GM12878 (cell line): Measurements from ENCODE around the gene ACAP1. TPM values are rescaled to one million over a fixed set of nuclear protein-coding genes. Genes with fewer than 3 reads are reported as not detected.

Source experiments
- ATAC-seq: fragments of 200-7000 bp; cut with Tn5 transposase; 3 replicates; pipeline ENCODE4 v1.9.1; 2020; ENCODE audit warnings: mild to moderate bottlenecking, moderate library complexity
- BruUV-seq: library from RNA; stranded (reverse); fragments of 400-500 nt; replicated peaks from 2 replicates; lab custom pipeline; 2021; lab: Mats Ljungman, UMichigan
- CTCF ChIA-PET: fragments of 300-600 bp; sonication (Branson Sonifier 250); formaldehyde crosslinking; extraction: SDS; loops from one replicate; lab custom pipeline; 2021; ENCODE audit warnings: inconsistent platforms; lab: Yijun Ruan, JAX
- POLR2A ChIA-PET: fragments of 350-600 bp; formaldehyde crosslinking; extraction: SDS; loops from one replicate; lab custom pipeline; 2021; ENCODE audit warnings: inconsistent platforms; lab: Charles Lee
- RAD21 ChIA-PET: fragments of 300-600 bp; sonication (Branson Sonifier 250); formaldehyde crosslinking; loops from one replicate; lab custom pipeline; 2023; ENCODE audit warnings: antibody characterized with exemption; ENCODE audit not compliant: unreplicated experiment; lab: Charles Lee
- SMC1A ChIA-PET: fragments of 300-600 bp; sonication (Branson Sonifier 250); formaldehyde crosslinking; loops from one replicate; lab custom pipeline; 2023; ENCODE audit not compliant: unreplicated experiment, uncharacterized antibody; lab: Charles Lee
- DNase-seq: peaks from one replicate; pipeline ENCODE4 v3.0.0-alpha.2; 2011; ENCODE audit warnings: low read depth, low spot score
- FAIRE-seq: peaks from 3 replicates; lab custom pipeline; 2011; peaks lifted over from hg19 to GRCh38; lab: Jason Lieb, UNC
- H2AFZ ChIP-seq: 2 replicates; pipeline ENCODE4 v1.6.0; 2011; ENCODE audit warnings: low read depth, low read length, control low read depth; ENCODE audit not compliant: control insufficient read depth
- H3K27ac ChIP-seq: 2 replicates; pipeline ENCODE4 v1.5.1; 2011; ENCODE audit warnings: control low read depth; ENCODE audit not compliant: control insufficient read depth, insufficient read depth
- H3K27me3 ChIP-seq, 2 experiments: replicated peaks in 1 of 2; 2 replicates each; pipeline versions ENCODE4 v1.6.0 to v1.6.1; 2011; ENCODE audit warnings: low read length in 1 of 2; ENCODE audit not compliant: control insufficient read depth in 2 of 2, insufficient read depth in 2 of 2
- H3K36me3 ChIP-seq, 2 experiments: 2 replicates each; pipeline ENCODE4 v1.5.1; 2011; ENCODE audit warnings: low read length in 1 of 2; ENCODE audit not compliant: control insufficient read depth in 2 of 2, insufficient read depth in 2 of 2
- H3K4me1 ChIP-seq: 2 replicates; pipeline ENCODE4 v1.6.1; 2011; ENCODE audit warnings: mild to moderate bottlenecking, low read length, moderate library complexity, mixed read lengths; ENCODE audit not compliant: control insufficient read depth, insufficient read depth
- H3K4me2 ChIP-seq: 2 replicates; pipeline ENCODE4 v1.6.0; 2011; ENCODE audit warnings: control low read depth; ENCODE audit not compliant: control insufficient read depth, insufficient read depth
- H3K4me3 ChIP-seq: fragments of 200-600 bp; sonication (generic); 2 replicates; pipeline ENCODE4 v1.5.1; 2016
- H3K79me2 ChIP-seq: 2 replicates; pipeline ENCODE4 v1.6.0; 2011; ENCODE audit warnings: low read length; ENCODE audit not compliant: control insufficient read depth, insufficient read depth
- H3K9ac ChIP-seq: 2 replicates; pipeline ENCODE4 v1.8.0; 2011; ENCODE audit warnings: low read length, control low read depth, mixed read lengths; ENCODE audit not compliant: control insufficient read depth, insufficient read depth
- H3K9me3 ChIP-seq: replicated peaks from 3 replicates; pipeline ENCODE4 v1.5.1; 2011; ENCODE audit warnings: mild to moderate bottlenecking, low read length; ENCODE audit not compliant: control insufficient read depth, insufficient read depth
- H4K20me1 ChIP-seq: 2 replicates; pipeline ENCODE4 v1.6.0; 2011; ENCODE audit not compliant: control insufficient read depth, insufficient read depth
- CREB1 ChIP-seq: IDR thresholded peaks from 2 replicates; pipeline ENCODE4 v1.6.1; 2012; ENCODE audit warnings: low read depth, mild to moderate bottlenecking, inconsistent platforms
- EZH2 ChIP-seq: IDR thresholded peaks from 2 replicates; pipeline ENCODE4 v1.6.1; 2012; ENCODE audit warnings: low read depth, mild to moderate bottlenecking, control low read depth, inconsistent platforms, low read length, borderline replicate concordance; ENCODE audit not compliant: control insufficient read depth
- FOXK2 ChIP-seq: fragments of 450-650 bp; IDR thresholded peaks from 2 replicates; pipeline ENCODE4 v1.6.1; 2017; ENCODE audit warnings: mild to moderate bottlenecking, moderate library complexity
- HCFC1 ChIP-seq: fragments of 150-350 bp; IDR thresholded peaks from 2 replicates; pipeline ENCODE4 v1.6.1; 2014; ENCODE audit warnings: low read length
- HDGF ChIP-seq: fragments of 450-650 bp; IDR thresholded peaks from 2 replicates; pipeline ENCODE4 v1.6.1; 2016; ENCODE audit warnings: antibody characterized with exemption
- MEF2B ChIP-seq: fragments of 450-650 bp; IDR thresholded peaks from 2 replicates; pipeline ENCODE4 v1.6.1; 2018; ENCODE audit warnings: mild to moderate bottlenecking, moderate library complexity; ENCODE audit not compliant: partially characterized antibody, poor library complexity, severe bottlenecking
- NFXL1 ChIP-seq: fragments of 450-650 bp; IDR thresholded peaks from 2 replicates; pipeline ENCODE4 v1.6.1; 2017; ENCODE audit warnings: antibody characterized with exemption, mild to moderate bottlenecking, borderline replicate concordance
- NFYB ChIP-seq: IDR thresholded peaks from 2 replicates; pipeline ENCODE4 v1.6.1; 2011; ENCODE audit warnings: low read depth, mild to moderate bottlenecking, low read length, improper control_type of control experiment, moderate library complexity; ENCODE audit not compliant: insufficient read depth
- POLR2AphosphoS2 ChIP-seq: IDR thresholded peaks from 2 replicates; pipeline ENCODE4 v1.6.1; 2011; ENCODE audit warnings: low read depth, mild to moderate bottlenecking, low read length, improper control_type of control experiment, moderate library complexity
- RB1 ChIP-seq: fragments of 450-650 bp; formaldehyde crosslinking; IDR thresholded peaks from 2 replicates; pipeline ENCODE4 v1.6.1; 2017; ENCODE audit warnings: mild to moderate bottlenecking, borderline replicate concordance
- SP1 ChIP-seq: IDR thresholded peaks from one replicate; pipeline ENCODE4 v1.6.1; 2011; ENCODE audit warnings: low read depth, low read length
- TCF12 ChIP-seq: IDR thresholded peaks from 2 replicates; pipeline ENCODE4 v1.6.1; 2011; ENCODE audit warnings: low read depth, mild to moderate bottlenecking, low read length
- WRNIP1 ChIP-seq: IDR thresholded peaks from 2 replicates; pipeline ENCODE4 v1.6.1; 2011; ENCODE audit warnings: low read depth, low read length, improper control_type of control experiment, borderline replicate concordance
- WGBS: methylation state at CpG from one replicate; pipeline ENCODE4 v1.1.6; 2016; ENCODE audit warnings: low lambda C conversion rate; ENCODE audit not compliant: insufficient replicate concordance, insufficient coverage; ENCODE audit errors: missing lambda C conversion rate; 5-methylcytosine and 5-hydroxymethylcytosine counted together
- in situ Hi-C: fragments of 300-500 bp; cut with MboI; formaldehyde crosslinking; loops from 9 replicates; pipeline ENCODE4 v1.14.3; 2018; ENCODE audit warnings: mixed read lengths
- intact Hi-C: fragments of 100-400 bp; cut with micrococcal nuclease; formaldehyde crosslinking; loops from one replicate; pipeline ENCODE4 v1.14.2; 2022; ENCODE audit not compliant: unreplicated experiment
- polyA plus RNA-seq, 11 experiments: library from polyadenylated mRNA; depleted of rRNA in 4 of 11; unstranded in 6 of 11; stranded (reverse) in 5 of 11; fragments of >200 nt; fragmentation: Nextera tagmentation in 4 of 11; fragmentation: Illumina TruSeq in 1 of 11; extraction: Ambion mirVana in 4 of 11; extraction: Trizol in 1 of 11; gene quantifications; 1 replicate in 1 of 11; 2 replicates in 10 of 11; pipeline versions ENCODE4 v1.2.1 to v1.2.3, GENCODE V29; 2011 to 2016; ENCODE audit warnings: inconsistent platforms in 2 of 11, missing spikeins in 2 of 11, low read depth in 1 of 11
- total RNA-seq, 4 experiments: library from RNA; depleted of rRNA in 3 of 4; stranded (reverse); fragments of >200 nt in 3 of 4; fragmentation: Illumina TruSeq in 1 of 4; extraction: Trizol in 1 of 4; gene quantifications; 2 replicates each; pipeline versions ENCODE4 v1.2.1 to v1.2.3, GENCODE V29; 2013 to 2021
- TF ChIP-seq, protein P1 (sequence below), 3 experiments: IDR thresholded peaks in 2 of 3; conservative IDR thresholded peaks in 1 of 3; 2 replicates each; pipeline ENCODE4 v1.5.1; 2011; ENCODE audit warnings: low read depth in 3 of 3, low read length in 3 of 3, mild to moderate bottlenecking in 3 of 3, control low read depth in 2 of 3, moderate library complexity in 2 of 3, inconsistent platforms in 1 of 3, mixed read lengths in 1 of 3; ENCODE audit not compliant: control insufficient read depth in 2 of 3, insufficient read depth in 1 of 3; ENCODE audit errors: extremely low read depth in 1 of 3
- TF ChIP-seq, protein P2 (sequence below): fragments of 450-650 bp; IDR thresholded peaks from 2 replicates; pipeline ENCODE4 v1.6.1; 2017; ENCODE audit warnings: borderline replicate concordance

Gene ACAP1
- total and polyA plus RNA-seq, 10 of the 15 experiments (the other 5 are each of a cell fraction or from before 2014, with no cell fraction given) = 5.7 to 245 (median 118) TPM

DNA sequence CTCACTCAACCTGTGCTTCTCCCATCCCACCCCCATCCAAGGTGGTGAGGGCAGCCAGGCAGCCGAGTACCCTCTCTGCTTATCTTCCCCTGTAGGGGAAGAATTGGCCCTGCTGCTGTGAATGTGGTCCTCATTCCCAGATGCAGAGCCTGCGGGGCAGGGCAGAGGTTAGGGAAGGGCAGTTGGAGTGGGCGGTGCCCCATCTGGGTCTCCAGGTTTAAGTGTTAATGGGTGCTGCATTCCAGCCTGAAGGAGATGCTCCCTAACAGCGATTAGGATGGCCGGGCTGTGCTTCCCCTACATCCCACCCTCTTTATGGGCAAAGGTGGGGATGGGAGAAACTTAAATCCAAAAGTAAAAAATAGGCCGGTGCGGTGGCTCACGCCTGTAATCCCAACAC is 30.8 kb downstream of the ACAP1 start:
- POLR2A ChIA-PET = interaction anchor here (0.6 kb wide), 1 partner anchor 25 kb away, joined by 3 read pairs; no protein-coding TSS in a partner anchor
- intact Hi-C loops = no loop called here
- Histone ChIP-seq H3K27me3 (no peaks in the 10 kb centered on the region), H2AFZ (no peak overlapping the region), H3K9me3 (no peaks in the 10 kb centered on the region), H3K79me2 (no peaks in the 10 kb centered on the region), H3K4me1 (no peaks in the 10 kb centered on the region), H4K20me1 (no peaks in the 10 kb centered on the region), H3K4me3 (no peak overlapping the region), H3K4me2 (no peak overlapping the region), H3K27ac (no peak overlapping the region)
- DNase-seq = no peak
- BruUV-seq = no TSS peak
- CTCF ChIA-PET = interaction anchor here (1.6 kb wide), 1 partner anchor 11 kb away, joined by 5 read pairs; no protein-coding TSS in a partner anchor
- in situ Hi-C loops = no loop called here
- SMC1A ChIA-PET = no interaction called here
- no peak for FAIRE-seq
- no peak for ATAC-seq
- RAD21 ChIA-PET = no interaction called here
- no peak for TF ChIP-seq FOXK2
- TF ChIP-seq HDGF = no peak
- no peak for TF ChIP-seq HCFC1
- TF ChIP-seq TCF12 = no peak
- TF ChIP-seq EZH2 = no peak
- TF ChIP-seq, all 136 proteins: peak for 0
- H3K9ac ChIP-seq = no peak overlapping the region
- WGBS = 62% methylated on average over 8 of the region's 8 CpGs
- no peaks in the 10 kb centered on the region for H3K36me3 ChIP-seq

DNA sequence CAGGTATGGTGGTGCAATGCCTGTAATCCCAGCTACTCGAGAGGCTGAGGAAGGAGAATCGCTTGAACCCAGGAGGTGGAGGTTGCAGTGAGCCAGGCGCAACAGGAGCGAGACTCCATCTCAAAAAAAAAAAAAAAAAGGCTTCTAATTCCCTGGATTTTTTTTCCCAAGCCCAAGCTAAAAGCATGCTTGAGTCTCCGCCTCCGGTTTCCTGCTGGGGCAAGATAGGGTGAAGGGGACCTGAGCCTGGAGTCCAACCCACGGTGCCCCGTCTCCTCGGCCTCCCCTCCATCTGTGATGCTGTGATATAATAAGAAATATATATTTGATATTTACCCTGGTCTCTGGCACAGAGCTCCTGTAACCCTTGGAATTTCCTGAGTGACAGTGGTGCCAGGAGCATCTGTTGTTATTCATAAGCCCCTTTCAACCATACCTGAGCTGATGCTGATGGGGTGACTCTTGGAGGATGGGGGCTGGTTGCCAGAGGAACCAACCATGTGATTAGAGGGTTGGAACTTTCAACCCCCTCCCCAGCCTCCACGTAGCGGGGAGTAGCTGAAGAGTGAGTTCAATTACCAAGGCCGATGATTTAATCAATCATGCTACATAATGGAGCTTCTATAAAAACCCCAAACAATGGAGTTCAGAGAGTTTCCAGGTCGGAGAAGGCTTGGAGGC is 31.7 kb downstream of the ACAP1 start:
- 51% methylated on average over 12 of the region's 13 CpGs for WGBS
- H3K27me3 ChIP-seq = no peaks in the 10 kb centered on the region
- in situ Hi-C loops (no loop called here), intact Hi-C loops (no loop called here)
- no peak overlapping the region for H2AFZ ChIP-seq
- FAIRE-seq = no peak
- ChIA-PET CTCF (interaction anchor here (1.1 to 1.6 kb wide), 2 partner anchors 12 to 13 kb away, joined by 5 to 6 read pairs; partner anchors contain the start of gene TMEM95), RAD21 (interaction anchor here (0.6 kb wide), 1 partner anchor 141 kb away, joined by 3 read pairs; no protein-coding TSS in a partner anchor), POLR2A (no interaction called here), SMC1A (no interaction called here)
- no peak for ATAC-seq
- H3K4me3 ChIP-seq = no peak overlapping the region
- H4K20me1 ChIP-seq = no peaks in the 10 kb centered on the region
- H3K4me2 ChIP-seq = no peak overlapping the region
- DNase-seq = no peak
- H3K79me2 ChIP-seq = no peaks in the 10 kb centered on the region
- no peak overlapping the region for H3K27ac ChIP-seq
- H3K4me1 ChIP-seq = no peaks in the 10 kb centered on the region
- no peaks in the 10 kb centered on the region for H3K9me3 ChIP-seq
- H3K36me3 ChIP-seq = no peaks in the 10 kb centered on the region
- H3K9ac ChIP-seq = no peak overlapping the region
- no TSS peak for BruUV-seq
- TF ChIP-seq, protein P1, sequence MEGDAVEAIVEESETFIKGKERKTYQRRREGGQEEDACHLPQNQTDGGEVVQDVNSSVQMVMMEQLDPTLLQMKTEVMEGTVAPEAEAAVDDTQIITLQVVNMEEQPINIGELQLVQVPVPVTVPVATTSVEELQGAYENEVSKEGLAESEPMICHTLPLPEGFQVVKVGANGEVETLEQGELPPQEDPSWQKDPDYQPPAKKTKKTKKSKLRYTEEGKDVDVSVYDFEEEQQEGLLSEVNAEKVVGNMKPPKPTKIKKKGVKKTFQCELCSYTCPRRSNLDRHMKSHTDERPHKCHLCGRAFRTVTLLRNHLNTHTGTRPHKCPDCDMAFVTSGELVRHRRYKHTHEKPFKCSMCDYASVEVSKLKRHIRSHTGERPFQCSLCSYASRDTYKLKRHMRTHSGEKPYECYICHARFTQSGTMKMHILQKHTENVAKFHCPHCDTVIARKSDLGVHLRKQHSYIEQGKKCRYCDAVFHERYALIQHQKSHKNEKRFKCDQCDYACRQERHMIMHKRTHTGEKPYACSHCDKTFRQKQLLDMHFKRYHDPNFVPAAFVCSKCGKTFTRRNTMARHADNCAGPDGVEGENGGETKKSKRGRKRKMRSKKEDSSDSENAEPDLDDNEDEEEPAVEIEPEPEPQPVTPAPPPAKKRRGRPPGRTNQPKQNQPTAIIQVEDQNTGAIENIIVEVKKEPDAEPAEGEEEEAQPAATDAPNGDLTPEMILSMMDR (IDR thresholded peaks at IDR 0.05 in 2 of 3, conservative IDR thresholded peaks at IDR 0.05 in 1 of 3; ENCODE audit: control insufficient read depth in 2 of 3, extremely low read depth in 1 of 3, insufficient read depth in 1 of 3, low read depth in 3 of 3, low read length in 3 of 3) = no peak
- TF ChIP-seq NFYB = no peak
- TF ChIP-seq MEF2B = no peak
- TF ChIP-seq POLR2AphosphoS2 = no peak
- TF ChIP-seq NFXL1 = no peak
- TF ChIP-seq SP1 = no peak
- TF ChIP-seq WRNIP1 = no peak
- TF ChIP-seq RB1 = no peak
- TF ChIP-seq CREB1 = no peak
- TF ChIP-seq, protein P2, sequence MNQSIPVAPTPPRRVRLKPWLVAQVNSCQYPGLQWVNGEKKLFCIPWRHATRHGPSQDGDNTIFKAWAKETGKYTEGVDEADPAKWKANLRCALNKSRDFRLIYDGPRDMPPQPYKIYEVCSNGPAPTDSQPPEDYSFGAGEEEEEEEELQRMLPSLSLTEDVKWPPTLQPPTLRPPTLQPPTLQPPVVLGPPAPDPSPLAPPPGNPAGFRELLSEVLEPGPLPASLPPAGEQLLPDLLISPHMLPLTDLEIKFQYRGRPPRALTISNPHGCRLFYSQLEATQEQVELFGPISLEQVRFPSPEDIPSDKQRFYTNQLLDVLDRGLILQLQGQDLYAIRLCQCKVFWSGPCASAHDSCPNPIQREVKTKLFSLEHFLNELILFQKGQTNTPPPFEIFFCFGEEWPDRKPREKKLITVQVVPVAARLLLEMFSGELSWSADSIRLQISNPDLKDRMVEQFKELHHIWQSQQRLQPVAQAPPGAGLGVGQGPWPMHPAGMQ = no peak
